H1 (cell line): ENCODE results near the gene CRHBP. TPM values are rescaled to one million over a fixed set of nuclear protein-coding genes. Genes with fewer than 3 reads are reported as not detected.

ENCODE experiments used
- CTCF ChIA-PET: fragments of 300-600 bp; sonication (Branson Sonifier 250); formaldehyde crosslinking; loops from one replicate; lab custom pipeline; 2021; ENCODE audit not compliant: partially characterized antibody; lab: Charles Lee
- POLR2A ChIA-PET: fragments of 300-600 bp; sonication (Branson Sonifier 250); formaldehyde crosslinking; loops from one replicate; lab custom pipeline; 2021; ENCODE audit warnings: inconsistent platforms; ENCODE audit not compliant: partially characterized antibody; lab: Charles Lee
- DNase-seq, 2 experiments: peaks; one replicate each; pipeline versions ENCODE4 v3.0.0 to v3.0.0-alpha.2; 2010 to 2022; ENCODE audit warnings: low spot score in 2 of 2, low read depth in 1 of 2, mixed read lengths in 1 of 2
- FAIRE-seq: peaks from 2 replicates; lab custom pipeline; 2011; peaks lifted over from hg19 to GRCh38; lab: Jason Lieb, UNC
- H2AFZ ChIP-seq: 2 replicates; pipeline ENCODE4 v1.8.1; 2012; ENCODE audit warnings: low read length, inconsistent platforms
- H2AK5ac ChIP-seq: 2 replicates; pipeline ENCODE4 v1.6.1; 2013; ENCODE audit warnings: low read depth, low read length
- H2BK120ac ChIP-seq: replicated peaks from 2 replicates; pipeline ENCODE3; 2013; ENCODE audit warnings: low read depth, low read length, inconsistent platforms
- H2BK12ac ChIP-seq: 2 replicates; pipeline ENCODE4 v1.6.1; 2013; ENCODE audit warnings: low read depth, low read length
- H2BK15ac ChIP-seq: 2 replicates; pipeline ENCODE4 v1.6.1; 2013; ENCODE audit warnings: low read length
- H2BK20ac ChIP-seq: 2 replicates; pipeline ENCODE4 v1.6.1; 2013; ENCODE audit warnings: low read length
- H2BK5ac ChIP-seq: 2 replicates; pipeline ENCODE4 v1.6.1; 2013; ENCODE audit warnings: low read depth, low read length
- H3K14ac ChIP-seq: 2 replicates; pipeline ENCODE4 v1.6.1; 2013; ENCODE audit warnings: inconsistent platforms; ENCODE audit not compliant: insufficient read length
- H3K18ac ChIP-seq: 2 replicates; pipeline ENCODE4 v1.6.1; 2013; ENCODE audit warnings: low read length; ENCODE audit errors: extremely low read depth
- H3K23ac ChIP-seq: 2 replicates; pipeline ENCODE4 v1.6.1; 2013; ENCODE audit warnings: inconsistent platforms; ENCODE audit not compliant: insufficient read length
- H3K23me2 ChIP-seq: 2 replicates; pipeline ENCODE4 v1.6.1; 2013; ENCODE audit warnings: low read depth, low read length
- H3K27ac ChIP-seq: 2 replicates; pipeline ENCODE4 v1.6.1; 2011; ENCODE audit warnings: low read depth, low read length, inconsistent platforms
- H3K27me3 ChIP-seq, 4 experiments: replicated peaks in 1 of 4; 1 replicate in 1 of 4; 2 replicates in 3 of 4; pipeline versions ENCODE4 v1.6.1 to v1.8.1; 2011 to 2013; ENCODE audit warnings: low read length in 3 of 4, mild to moderate bottlenecking in 3 of 4, inconsistent platforms in 2 of 4, mixed read lengths in 2 of 4, moderate library complexity in 1 of 4; ENCODE audit not compliant: control insufficient read depth in 3 of 4, insufficient read depth in 3 of 4; ENCODE audit errors: extremely low read depth in 1 of 4
- H3K36me3 ChIP-seq, 4 experiments: 2 replicates each; pipeline versions ENCODE4 v1.6.1 to v1.8.1; 2011 to 2013; ENCODE audit warnings: mild to moderate bottlenecking in 4 of 4, low read length in 3 of 4, moderate library complexity in 2 of 4, control low read depth in 1 of 4, inconsistent platforms in 1 of 4; ENCODE audit not compliant: insufficient read depth in 4 of 4, control insufficient read depth in 2 of 4
- H3K4ac ChIP-seq: replicated peaks from 2 replicates; pipeline ENCODE3; 2013; ENCODE audit warnings: low read length, low read depth, mixed read lengths, inconsistent platforms; ENCODE audit not compliant: insufficient read length
- H3K4me1 ChIP-seq, 4 experiments: replicated peaks in 1 of 4; 1 replicate in 1 of 4; 2 replicates in 3 of 4; pipeline versions ENCODE4 v1.6.1 to v1.8.1; 2011 to 2013; ENCODE audit warnings: low read length in 3 of 4, inconsistent platforms in 2 of 4, mixed read lengths in 1 of 4; ENCODE audit not compliant: insufficient read depth in 4 of 4, control insufficient read depth in 3 of 4
- H3K4me2 ChIP-seq, 2 experiments: 2 replicates each; pipeline versions ENCODE4 v1.6.1 to v1.8.1; 2011 to 2013; ENCODE audit warnings: low read depth in 2 of 2, low read length in 2 of 2, control low read depth in 1 of 2, inconsistent platforms in 1 of 2, mild to moderate bottlenecking in 1 of 2; ENCODE audit not compliant: insufficient read depth in 1 of 2
- H3K4me3 ChIP-seq, 4 experiments: fragments of 200-600, 300-600 bp in 1 of 4; sonication (generic), shearing (Covaris generic), sonication (Bioruptor Twin) in 1 of 4; 2 replicates each; pipeline versions ENCODE4 v1.5.1 to v1.8.1; 2011 to 2016; ENCODE audit warnings: low read length in 4 of 4, low read depth in 3 of 4, control low read depth in 2 of 4, inconsistent platforms in 2 of 4, mild to moderate bottlenecking in 2 of 4, mixed read lengths in 1 of 4, moderate library complexity in 1 of 4; ENCODE audit not compliant: insufficient read depth in 2 of 4; ENCODE audit errors: extremely low read depth in 1 of 4
- H3K56ac ChIP-seq: replicated peaks from 2 replicates; pipeline ENCODE3; 2013; ENCODE audit warnings: low read depth, mild to moderate bottlenecking, mixed read lengths, low read length, inconsistent platforms; ENCODE audit not compliant: insufficient read length
- H3K79me1 ChIP-seq: 2 replicates; pipeline ENCODE4 v1.6.1; 2013; ENCODE audit warnings: low read depth, low read length, control low read depth
- H3K79me2 ChIP-seq, 2 experiments: 2 replicates each; pipeline versions ENCODE4 v1.6.1 to v1.8.1; 2012 to 2013; ENCODE audit warnings: low read length in 2 of 2, mild to moderate bottlenecking in 2 of 2, inconsistent platforms in 1 of 2; ENCODE audit not compliant: insufficient read depth in 2 of 2, control insufficient read depth in 1 of 2
- H3K9ac ChIP-seq, 4 experiments: replicated peaks in 1 of 4; 1 replicate in 1 of 4; 2 replicates in 3 of 4; pipeline versions ENCODE4 v1.6.1 to v1.8.1; 2011 to 2013; ENCODE audit warnings: low read depth in 3 of 4, low read length in 3 of 4, control low read depth in 2 of 4, mild to moderate bottlenecking in 2 of 4, moderate library complexity in 2 of 4, inconsistent platforms in 1 of 4; ENCODE audit errors: extremely low read depth in 1 of 4
- H3K9me3 ChIP-seq, 2 experiments: 2 replicates each; pipeline versions ENCODE4 v1.6.1 to v1.8.1; 2012 to 2013; ENCODE audit warnings: mild to moderate bottlenecking in 2 of 2, moderate library complexity in 2 of 2, control low read depth in 1 of 2, inconsistent platforms in 1 of 2, low read depth in 1 of 2, low read length in 1 of 2, mixed read lengths in 1 of 2; ENCODE audit not compliant: insufficient read depth in 2 of 2
- H4K20me1 ChIP-seq, 2 experiments: replicated peaks in 1 of 2; 2 replicates each; pipeline versions ENCODE3 to v1.8.1; 2011 to 2013; ENCODE audit warnings: inconsistent platforms in 2 of 2, low read length in 2 of 2, mild to moderate bottlenecking in 1 of 2; ENCODE audit not compliant: insufficient read depth in 2 of 2, control insufficient read depth in 1 of 2
- H4K5ac ChIP-seq: 2 replicates; pipeline ENCODE4 v1.6.1; 2013; ENCODE audit warnings: low read length, low read depth, mixed read lengths, inconsistent platforms; ENCODE audit not compliant: insufficient read length
- H4K8ac ChIP-seq: 2 replicates; pipeline ENCODE4 v1.8.0; 2013; ENCODE audit warnings: mild to moderate bottlenecking, moderate library complexity, low read length, inconsistent platforms; ENCODE audit not compliant: insufficient read depth; ENCODE audit errors: extremely low read depth
- H4K91ac ChIP-seq: replicated peaks from 2 replicates; pipeline ENCODE3; 2013; ENCODE audit warnings: low read length, mixed read lengths, inconsistent platforms; ENCODE audit not compliant: insufficient read length
- ASH2L ChIP-seq: fragments of 200-600, 300-600 bp; sonication (generic); IDR thresholded peaks from one replicate; pipeline ENCODE4 v1.7.1; 2017; ENCODE audit warnings: low read length
- ATF2 ChIP-seq: IDR thresholded peaks from 2 replicates; pipeline ENCODE4 v1.6.1; 2012; ENCODE audit warnings: low read length, inconsistent platforms
- BCL11A ChIP-seq, 2 experiments: IDR thresholded peaks; one replicate each; pipeline ENCODE4 v1.6.1; 2011; ENCODE audit warnings: low read depth in 2 of 2, low read length in 2 of 2, mild to moderate bottlenecking in 2 of 2
- GTF2F1 ChIP-seq: IDR thresholded peaks from 2 replicates; pipeline ENCODE4 v1.6.1; 2012; ENCODE audit warnings: low read depth, low read length, improper control_type of control experiment, borderline replicate concordance
- HDAC6 ChIP-seq: IDR thresholded peaks from one replicate; pipeline ENCODE4 v1.7.1; 2012; ENCODE audit warnings: low read depth, mild to moderate bottlenecking, inconsistent platforms, low read length, moderate library complexity
- JUN ChIP-seq: IDR thresholded peaks from 2 replicates; pipeline ENCODE4 v1.6.1; 2011; ENCODE audit warnings: low read depth, mild to moderate bottlenecking, improper control_type of control experiment, low read length
- PHF8 ChIP-seq: fragments of 200-600 bp; sonication (generic); conservative IDR thresholded peaks from 2 replicates; pipeline ENCODE4 v1.7.1; 2012; ENCODE audit warnings: low read depth, mild to moderate bottlenecking, inconsistent platforms, low read length, moderate library complexity
- RFX5 ChIP-seq: IDR thresholded peaks from 2 replicates; pipeline ENCODE4 v1.6.1; 2011; ENCODE audit warnings: low read depth, low read length, improper control_type of control experiment, borderline replicate concordance
- RNF2 ChIP-seq: fragments of 200-900, 300-1000 bp; sonication (generic); IDR thresholded peaks from 2 replicates; pipeline ENCODE4 v1.7.1; 2016; ENCODE audit warnings: borderline replicate concordance, low read depth, mild to moderate bottlenecking, antibody characterized with exemption, low read length; ENCODE audit not compliant: poor library complexity, severe bottlenecking; ENCODE audit errors: missing control alignments
- TAF7 ChIP-seq: optimal IDR thresholded peaks from 2 replicates; pipeline ENCODE3; 2011; ENCODE audit warnings: low read depth, mild to moderate bottlenecking, inconsistent platforms, low read length, moderate library complexity, borderline replicate concordance
- YY1 ChIP-seq: IDR thresholded peaks from 2 replicates; pipeline ENCODE4 v1.6.1; 2011; ENCODE audit warnings: low read depth, mild to moderate bottlenecking, low read length
- WGBS, 2 experiments: shearing (Covaris generic) in 1 of 2; methylation state at CpG; one replicate each; pipeline versions ENCODE4 v1.1.6 to v1.1.7; 2013 to 2015; ENCODE audit warnings: low lambda C conversion rate in 2 of 2, mixed read lengths in 2 of 2, inconsistent platforms in 1 of 2, low coverage in 1 of 2, missing lambda C conversion rate in 1 of 2; ENCODE audit not compliant: insufficient replicate concordance in 2 of 2, insufficient coverage in 1 of 2, insufficient read length in 1 of 2; ENCODE audit errors: extremely low coverage in 1 of 2, missing lambda C conversion rate in 1 of 2; 5-methylcytosine and 5-hydroxymethylcytosine counted together
- polyA plus RNA-seq, 7 experiments: library from polyadenylated mRNA; depleted of rRNA in 3 of 7; stranded (reverse) in 5 of 7; unstranded in 2 of 7; fragments of >200 nt in 5 of 7; fragments of 200-250 nt in 2 of 7; gene quantifications; 1 replicate in 5 of 7; 2 replicates in 1 of 7; 4 replicates in 1 of 7; pipeline versions ENCODE4 v1.2.1 to v1.2.3, GENCODE V29; 2011 to 2013; ENCODE audit warnings: missing spikeins in 2 of 7, mixed read lengths in 2 of 7
- total RNA-seq: library from RNA; stranded (reverse); fragmentation: NEBNext Ultra II Directional; extraction: Animal tissue kit (Norgen Biotek cat#: 25700); gene quantifications from 2 replicates; pipeline ENCODE4 v1.2.1, GENCODE V29; 2021

The CRHBP gene
- total and polyA plus RNA-seq, 2 of the 8 experiments (the other 6 are each of a cell fraction or from before 2014, with no cell fraction given) = 0.30 TPM; not detected in 1

- H4K91ac ChIP-seq = no peak overlapping the region
- no peaks in the 10 kb centered on the region for H3K4me1 ChIP-seq
- H4K20me1 ChIP-seq = no peaks in the 10 kb centered on the region
- no peak overlapping the region for H2BK20ac ChIP-seq
- no peak overlapping the region for H3K18ac ChIP-seq
- POLR2A ChIA-PET = no interaction called here
- H3K4me3 ChIP-seq = no peak overlapping the region
- H3K79me1 ChIP-seq = no peaks in the 10 kb centered on the region
- H2BK15ac ChIP-seq = no peak overlapping the region
- H3K79me2 ChIP-seq = no peaks in the 10 kb centered on the region
- H4K5ac ChIP-seq = no peak overlapping the region
- no peak overlapping the region for H3K14ac ChIP-seq
- no peak for FAIRE-seq
- WGBS, 2 experiments = 85% methylated on average over 5 of the region's 5 CpGs; no CpG with 5 or more reads in 1 of the 2 experiments
- no peak overlapping the region for H4K8ac ChIP-seq
- CTCF ChIA-PET = interaction anchor here (1.3 kb wide), 1 partner anchor 25 kb away, joined by 6 read pairs; no protein-coding TSS in a partner anchor
- H2BK120ac ChIP-seq = no peak overlapping the region
- H3K9me3 ChIP-seq = no peaks in the 10 kb centered on the region
- DNase-seq = no peak
- H2BK5ac ChIP-seq = no peak overlapping the region
- no peak overlapping the region for H3K4me2 ChIP-seq
- no peak overlapping the region for H2BK12ac ChIP-seq
- 0 out of 2 replicates have a peak overlapping the region, but pooled peaks have one; percentile 6 for H2AFZ ChIP-seq
- no peak overlapping the region for H3K23ac ChIP-seq
- H3K9ac ChIP-seq = no peak overlapping the region
- H3K4ac ChIP-seq = no peak overlapping the region
- no peak overlapping the region for H3K27ac ChIP-seq
- no peaks in the 10 kb centered on the region for H3K23me2 ChIP-seq
- no peaks in the 10 kb centered on the region for H3K27me3 ChIP-seq
- H2AK5ac ChIP-seq = no peak overlapping the region
- H3K56ac ChIP-seq = no peak overlapping the region
- H3K36me3 ChIP-seq = no peaks in the 10 kb centered on the region
- no peak for TF ChIP-seq YY1
- TF ChIP-seq JUN = no peak
- no peak for TF ChIP-seq BCL11A (IDR thresholded peaks at IDR 0.05; ENCODE audit: low read depth in 2 of 2, low read length in 2 of 2)
- no peak for TF ChIP-seq ATF2
- TF ChIP-seq TAF7 = no peak
- TF ChIP-seq RNF2 = no peak
- TF ChIP-seq PHF8 = no peak
- no peak for TF ChIP-seq GTF2F1
- no peak for TF ChIP-seq HDAC6
- TF ChIP-seq ASH2L = no peak
- TF ChIP-seq RFX5 = no peak
These were observed 38.1 kb downstream of the CRHBP start for GRCh38 chr5:76990899-76991459.
